H1 (cell line): ENCODE results near the gene HNRNPM. TPM values are rescaled to one million over a fixed set of nuclear protein-coding genes. Genes with fewer than 3 reads are reported as not detected.

Source experiments
- CTCF ChIA-PET: fragments of 300-600 bp; sonication (Branson Sonifier 250); formaldehyde crosslinking; loops from one replicate; lab custom pipeline; 2021; ENCODE audit not compliant: partially characterized antibody; lab: Charles Lee
- POLR2A ChIA-PET: fragments of 300-600 bp; sonication (Branson Sonifier 250); formaldehyde crosslinking; loops from one replicate; lab custom pipeline; 2021; ENCODE audit warnings: inconsistent platforms; ENCODE audit not compliant: partially characterized antibody; lab: Charles Lee
- DNase-seq, 2 experiments: peaks; one replicate each; pipeline versions ENCODE4 v3.0.0 to v3.0.0-alpha.2; 2010 to 2022; ENCODE audit warnings: low spot score in 2 of 2, low read depth in 1 of 2, mixed read lengths in 1 of 2
- FAIRE-seq: peaks from 2 replicates; lab custom pipeline; 2011; peaks lifted over from hg19 to GRCh38; lab: Jason Lieb, UNC
- H2AFZ ChIP-seq: 2 replicates; pipeline ENCODE4 v1.8.1; 2012; ENCODE audit warnings: low read length, inconsistent platforms
- H2AK5ac ChIP-seq: 2 replicates; pipeline ENCODE4 v1.6.1; 2013; ENCODE audit warnings: low read depth, low read length
- H2BK120ac ChIP-seq: replicated peaks from 2 replicates; pipeline ENCODE3; 2013; ENCODE audit warnings: low read depth, low read length, inconsistent platforms
- H2BK12ac ChIP-seq: 2 replicates; pipeline ENCODE4 v1.6.1; 2013; ENCODE audit warnings: low read depth, low read length
- H2BK15ac ChIP-seq: 2 replicates; pipeline ENCODE4 v1.6.1; 2013; ENCODE audit warnings: low read length
- H2BK20ac ChIP-seq: 2 replicates; pipeline ENCODE4 v1.6.1; 2013; ENCODE audit warnings: low read length
- H2BK5ac ChIP-seq: 2 replicates; pipeline ENCODE4 v1.6.1; 2013; ENCODE audit warnings: low read depth, low read length
- H3K14ac ChIP-seq: 2 replicates; pipeline ENCODE4 v1.6.1; 2013; ENCODE audit warnings: inconsistent platforms; ENCODE audit not compliant: insufficient read length
- H3K18ac ChIP-seq: 2 replicates; pipeline ENCODE4 v1.6.1; 2013; ENCODE audit warnings: low read length; ENCODE audit errors: extremely low read depth
- H3K23ac ChIP-seq: 2 replicates; pipeline ENCODE4 v1.6.1; 2013; ENCODE audit warnings: inconsistent platforms; ENCODE audit not compliant: insufficient read length
- H3K23me2 ChIP-seq: 2 replicates; pipeline ENCODE4 v1.6.1; 2013; ENCODE audit warnings: low read depth, low read length
- H3K27ac ChIP-seq: 2 replicates; pipeline ENCODE4 v1.6.1; 2011; ENCODE audit warnings: low read depth, low read length, inconsistent platforms
- H3K27me3 ChIP-seq, 4 experiments: replicated peaks in 1 of 4; 1 replicate in 1 of 4; 2 replicates in 3 of 4; pipeline versions ENCODE4 v1.6.1 to v1.8.1; 2011 to 2013; ENCODE audit warnings: low read length in 3 of 4, mild to moderate bottlenecking in 3 of 4, inconsistent platforms in 2 of 4, mixed read lengths in 2 of 4, moderate library complexity in 1 of 4; ENCODE audit not compliant: control insufficient read depth in 3 of 4, insufficient read depth in 3 of 4; ENCODE audit errors: extremely low read depth in 1 of 4
- H3K36me3 ChIP-seq, 4 experiments: 2 replicates each; pipeline versions ENCODE4 v1.6.1 to v1.8.1; 2011 to 2013; ENCODE audit warnings: mild to moderate bottlenecking in 4 of 4, low read length in 3 of 4, moderate library complexity in 2 of 4, control low read depth in 1 of 4, inconsistent platforms in 1 of 4; ENCODE audit not compliant: insufficient read depth in 4 of 4, control insufficient read depth in 2 of 4
- H3K4ac ChIP-seq: replicated peaks from 2 replicates; pipeline ENCODE3; 2013; ENCODE audit warnings: low read length, low read depth, mixed read lengths, inconsistent platforms; ENCODE audit not compliant: insufficient read length
- H3K4me1 ChIP-seq, 4 experiments: replicated peaks in 1 of 4; 1 replicate in 1 of 4; 2 replicates in 3 of 4; pipeline versions ENCODE4 v1.6.1 to v1.8.1; 2011 to 2013; ENCODE audit warnings: low read length in 3 of 4, inconsistent platforms in 2 of 4, mixed read lengths in 1 of 4; ENCODE audit not compliant: insufficient read depth in 4 of 4, control insufficient read depth in 3 of 4
- H3K4me2 ChIP-seq, 2 experiments: 2 replicates each; pipeline versions ENCODE4 v1.6.1 to v1.8.1; 2011 to 2013; ENCODE audit warnings: low read depth in 2 of 2, low read length in 2 of 2, control low read depth in 1 of 2, inconsistent platforms in 1 of 2, mild to moderate bottlenecking in 1 of 2; ENCODE audit not compliant: insufficient read depth in 1 of 2
- H3K4me3 ChIP-seq, 4 experiments: fragments of 200-600, 300-600 bp in 1 of 4; sonication (generic), shearing (Covaris generic), sonication (Bioruptor Twin) in 1 of 4; 2 replicates each; pipeline versions ENCODE4 v1.5.1 to v1.8.1; 2011 to 2016; ENCODE audit warnings: low read length in 4 of 4, low read depth in 3 of 4, control low read depth in 2 of 4, inconsistent platforms in 2 of 4, mild to moderate bottlenecking in 2 of 4, mixed read lengths in 1 of 4, moderate library complexity in 1 of 4; ENCODE audit not compliant: insufficient read depth in 2 of 4; ENCODE audit errors: extremely low read depth in 1 of 4
- H3K56ac ChIP-seq: replicated peaks from 2 replicates; pipeline ENCODE3; 2013; ENCODE audit warnings: low read depth, mild to moderate bottlenecking, mixed read lengths, low read length, inconsistent platforms; ENCODE audit not compliant: insufficient read length
- H3K79me1 ChIP-seq: 2 replicates; pipeline ENCODE4 v1.6.1; 2013; ENCODE audit warnings: low read depth, low read length, control low read depth
- H3K79me2 ChIP-seq, 2 experiments: 2 replicates each; pipeline versions ENCODE4 v1.6.1 to v1.8.1; 2012 to 2013; ENCODE audit warnings: low read length in 2 of 2, mild to moderate bottlenecking in 2 of 2, inconsistent platforms in 1 of 2; ENCODE audit not compliant: insufficient read depth in 2 of 2, control insufficient read depth in 1 of 2
- H3K9ac ChIP-seq, 4 experiments: replicated peaks in 1 of 4; 1 replicate in 1 of 4; 2 replicates in 3 of 4; pipeline versions ENCODE4 v1.6.1 to v1.8.1; 2011 to 2013; ENCODE audit warnings: low read depth in 3 of 4, low read length in 3 of 4, control low read depth in 2 of 4, mild to moderate bottlenecking in 2 of 4, moderate library complexity in 2 of 4, inconsistent platforms in 1 of 4; ENCODE audit errors: extremely low read depth in 1 of 4
- H3K9me3 ChIP-seq, 2 experiments: 2 replicates each; pipeline versions ENCODE4 v1.6.1 to v1.8.1; 2012 to 2013; ENCODE audit warnings: mild to moderate bottlenecking in 2 of 2, moderate library complexity in 2 of 2, control low read depth in 1 of 2, inconsistent platforms in 1 of 2, low read depth in 1 of 2, low read length in 1 of 2, mixed read lengths in 1 of 2; ENCODE audit not compliant: insufficient read depth in 2 of 2
- H4K20me1 ChIP-seq, 2 experiments: replicated peaks in 1 of 2; 2 replicates each; pipeline versions ENCODE3 to v1.8.1; 2011 to 2013; ENCODE audit warnings: inconsistent platforms in 2 of 2, low read length in 2 of 2, mild to moderate bottlenecking in 1 of 2; ENCODE audit not compliant: insufficient read depth in 2 of 2, control insufficient read depth in 1 of 2
- H4K5ac ChIP-seq: 2 replicates; pipeline ENCODE4 v1.6.1; 2013; ENCODE audit warnings: low read length, low read depth, mixed read lengths, inconsistent platforms; ENCODE audit not compliant: insufficient read length
- H4K8ac ChIP-seq: 2 replicates; pipeline ENCODE4 v1.8.0; 2013; ENCODE audit warnings: mild to moderate bottlenecking, moderate library complexity, low read length, inconsistent platforms; ENCODE audit not compliant: insufficient read depth; ENCODE audit errors: extremely low read depth
- H4K91ac ChIP-seq: replicated peaks from 2 replicates; pipeline ENCODE3; 2013; ENCODE audit warnings: low read length, mixed read lengths, inconsistent platforms; ENCODE audit not compliant: insufficient read length
- HDAC2 ChIP-seq, 2 experiments: fragments of 300-600 bp in 1 of 2; sonication (generic) in 1 of 2; IDR thresholded peaks; 2 replicates each; pipeline ENCODE4 v1.6.1; 2011 to 2012; ENCODE audit warnings: low read depth in 2 of 2, low read length in 2 of 2, mild to moderate bottlenecking in 2 of 2, moderate library complexity in 2 of 2, borderline replicate concordance in 1 of 2, inconsistent platforms in 1 of 2
- NANOG ChIP-seq: IDR thresholded peaks from 2 replicates; pipeline ENCODE4 v1.6.1; 2011; ENCODE audit warnings: low read length, low read depth, mild to moderate bottlenecking, inconsistent platforms; ENCODE audit not compliant: insufficient read depth, poor library complexity, severe bottlenecking
- PHF8 ChIP-seq: fragments of 200-600 bp; sonication (generic); conservative IDR thresholded peaks from 2 replicates; pipeline ENCODE4 v1.7.1; 2012; ENCODE audit warnings: low read depth, mild to moderate bottlenecking, inconsistent platforms, low read length, moderate library complexity
- POU5F1 ChIP-seq: IDR thresholded peaks from 2 replicates; pipeline ENCODE4 v1.6.1; 2011; ENCODE audit warnings: low read depth, mild to moderate bottlenecking, low read length, moderate library complexity
- RNF2 ChIP-seq: fragments of 200-900, 300-1000 bp; sonication (generic); IDR thresholded peaks from 2 replicates; pipeline ENCODE4 v1.7.1; 2016; ENCODE audit warnings: borderline replicate concordance, low read depth, mild to moderate bottlenecking, antibody characterized with exemption, low read length; ENCODE audit not compliant: poor library complexity, severe bottlenecking; ENCODE audit errors: missing control alignments
- RXRA ChIP-seq: IDR thresholded peaks from 2 replicates; pipeline ENCODE4 v1.6.1; 2011; ENCODE audit warnings: low read depth, mild to moderate bottlenecking, low read length, moderate library complexity; ENCODE audit not compliant: insufficient read depth
- SRF ChIP-seq: IDR thresholded peaks from 2 replicates; pipeline ENCODE4 v1.6.1; 2011; ENCODE audit warnings: mild to moderate bottlenecking, low read depth, low read length, moderate library complexity
- TEAD4 ChIP-seq: IDR thresholded peaks from 2 replicates; pipeline ENCODE4 v1.6.1; 2012; ENCODE audit warnings: low read depth, low read length, inconsistent platforms, mixed read lengths
- USF2 ChIP-seq: IDR thresholded peaks from 2 replicates; pipeline ENCODE4 v1.6.1; 2011; ENCODE audit warnings: low read length, improper control_type of control experiment
- WGBS, 2 experiments: shearing (Covaris generic) in 1 of 2; methylation state at CpG; one replicate each; pipeline versions ENCODE4 v1.1.6 to v1.1.7; 2013 to 2015; ENCODE audit warnings: low lambda C conversion rate in 2 of 2, mixed read lengths in 2 of 2, inconsistent platforms in 1 of 2, low coverage in 1 of 2, missing lambda C conversion rate in 1 of 2; ENCODE audit not compliant: insufficient replicate concordance in 2 of 2, insufficient coverage in 1 of 2, insufficient read length in 1 of 2; ENCODE audit errors: extremely low coverage in 1 of 2, missing lambda C conversion rate in 1 of 2; 5-methylcytosine and 5-hydroxymethylcytosine counted together
- polyA plus RNA-seq, 7 experiments: library from polyadenylated mRNA; depleted of rRNA in 3 of 7; stranded (reverse) in 5 of 7; unstranded in 2 of 7; fragments of >200 nt in 5 of 7; fragments of 200-250 nt in 2 of 7; gene quantifications; 1 replicate in 5 of 7; 2 replicates in 1 of 7; 4 replicates in 1 of 7; pipeline versions ENCODE4 v1.2.1 to v1.2.3, GENCODE V29; 2011 to 2013; ENCODE audit warnings: missing spikeins in 2 of 7, mixed read lengths in 2 of 7
- total RNA-seq: library from RNA; stranded (reverse); fragmentation: NEBNext Ultra II Directional; extraction: Animal tissue kit (Norgen Biotek cat#: 25700); gene quantifications from 2 replicates; pipeline ENCODE4 v1.2.1, GENCODE V29; 2021
- TF ChIP-seq, protein P1 (sequence below): IDR thresholded peaks from 2 replicates; pipeline ENCODE4 v1.6.1; 2012; ENCODE audit warnings: inconsistent platforms

HNRNPM gene
- total and polyA plus RNA-seq, 2 of the 8 experiments (the other 6 are each of a cell fraction or from before 2014, with no cell fraction given) = 375 to 474 TPM

GRCh38 chr19:8515317-8515716 is 70.5 kb downstream of the HNRNPM start:
- Histone ChIP-seq H2BK12ac (no peak overlapping the region), H3K23me2 (peaks cover 4% of the 10 kb centered on the region; the same call in 1 of the 2 replicates), H4K91ac (peak overlapping the region; percentile 34), H3K9ac (no peak overlapping the region), H4K5ac (no peak overlapping the region), H3K79me1 (0 out of 2 replicates have a peak, but pooled peaks cover 1% of the 10 kb centered on the region), H2AFZ (no peak overlapping the region), H4K20me1 (no peaks in the 10 kb centered on the region), H2BK120ac (no peak overlapping the region), H3K14ac (no peak overlapping the region), H2BK20ac (peak overlapping the region; percentile 66; the same call in 1 of the 2 replicates), H3K79me2 (no peaks in the 10 kb centered on the region), H3K36me3 (peaks cover 0 to 9% (median 0%) of the 10 kb centered on the region in 4 experiments; a peak in 2 of 8 replicates), H3K4me1 (peaks cover 0 to 14% (median 8%) of the 10 kb centered on the region in 4 experiments; a peak in 6 of 7 replicates), H2BK5ac (no peak overlapping the region), H3K23ac (no peak overlapping the region), H3K4ac (no peak overlapping the region), H3K27ac (no peak overlapping the region), H2BK15ac (no peak overlapping the region; the same call in 1 of the 2 replicates), H3K56ac (no peak overlapping the region), H3K18ac (no peak overlapping the region), H4K8ac (peak overlapping the region; percentile 78; the same call in 1 of the 2 replicates), H3K4me2 (no peak overlapping the region), H3K27me3 (no peaks in the 10 kb centered on the region), H3K4me3 (no peak overlapping the region), H3K9me3 (no peaks in the 10 kb centered on the region), H2AK5ac (no peak overlapping the region; the same call in 1 of the 2 replicates)
- DNase-seq = no peak
- no peak for FAIRE-seq
- WGBS, 2 experiments = 92% methylated on average over 11 of the region's 11 CpGs; no CpG with 5 or more reads in 1 of the 2 experiments
- CTCF ChIA-PET = interaction anchor here (0.9 to 2.2 kb wide), 11 partner anchors 8 to 118 kb away, joined by 3 to 8 read pairs (median 4); no protein-coding TSS in a partner anchor
- POLR2A ChIA-PET = interaction anchor here (0.6 to 4.5 kb wide), 6 partner anchors 10 to 1723 kb away, joined by 3 to 73 read pairs (median 3); partner anchors contain the start of gene RAB11B
- TF ChIP-seq RNF2 (no peak), POU5F1 (no peak), NANOG (no peak), USF2 (no peak), PHF8 (no peak), HDAC2 (IDR thresholded peaks at IDR 0.05; ENCODE audit: borderline replicate concordance in 1 of 2, low read depth in 2 of 2, low read length in 2 of 2) (no peak), RXRA (no peak), TEAD4 (no peak), SRF (no peak)
- TF ChIP-seq, protein P1, sequence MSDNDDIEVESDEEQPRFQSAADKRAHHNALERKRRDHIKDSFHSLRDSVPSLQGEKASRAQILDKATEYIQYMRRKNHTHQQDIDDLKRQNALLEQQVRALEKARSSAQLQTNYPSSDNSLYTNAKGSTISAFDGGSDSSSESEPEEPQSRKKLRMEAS = no peak
